ENCODE data around the gene PLXND1. TPM values are rescaled to one million over a fixed set of nuclear protein-coding genes. Genes with fewer than 3 reads are reported as not detected.

PLXND1 gene
- total and polyA plus RNA-seq, 12 donors: 41.2 to 370 (median 138) TPM

GRCh38 chr3:129514110-129514509, 92.4 kb downstream of the PLXND1 start:
- peaks cover 0 to 23% of the 10 kb centered on the region in 2 donors for H3K36me3 ChIP-seq (replicated peaks in 1 of 2)

GRCh38 chr3:129513705-129514104, 92.8 kb downstream of the PLXND1 start:
- no peak for TF ChIP-seq CTCF (IDR thresholded peaks at IDR 0.05)
- TF ChIP-seq POLR2A (IDR thresholded peaks at IDR 0.05): no peak
- Histone ChIP-seq H3K27me3 (no peaks in the 10 kb centered on the region), H3K9me3 (replicated peaks in 1 of 3) (no peaks in the 10 kb centered on the region), H3K27ac (no peak overlapping the region), H3K36me3 (replicated peaks in 1 of 2) (peaks cover 0 to 22% of the 10 kb centered on the region in 2 donors), H3K4me1 (replicated peaks in 1 of 2) (no peaks in the 10 kb centered on the region), H3K4me3 (no peak overlapping the region)
- intact Hi-C loops (cut with DNase I): no loop called here
- no peak for DNase-seq
- WGBS, 4 donors: 89 to 97% (median 91%) methylated on average over 2 to 8 of the region's 8 CpGs

More at GRCh38 chr3:129514110-129514509, 92.4 kb downstream of the PLXND1 start:
- Histone ChIP-seq H3K4me1 (replicated peaks in 1 of 2) (no peaks in the 10 kb centered on the region), H3K27ac (no peak overlapping the region), H3K4me3 (no peak overlapping the region), H3K9me3 (replicated peaks in 1 of 3) (no peaks in the 10 kb centered on the region), H3K27me3 (no peaks in the 10 kb centered on the region)
- TF ChIP-seq POLR2A (IDR thresholded peaks at IDR 0.05) (no peak), CTCF (IDR thresholded peaks at IDR 0.05) (no peak)
- WGBS, 4 donors: 85 to 94% (median 91%) methylated on average over 6 to 10 of the region's 10 CpGs
- intact Hi-C loops (cut with DNase I): no loop called here
- DNase-seq: peak in 2 of 7 donors; percentile 53 to 54

- Histone ChIP-seq H3K27me3 (no peaks in the 10 kb centered on the region), H3K4me3 (no peak overlapping the region), H3K4me1 (replicated peaks in 1 of 2) (no peaks in the 10 kb centered on the region), H3K27ac (no peak overlapping the region), H3K36me3 (replicated peaks in 1 of 2) (peaks cover 0 to 22% of the 10 kb centered on the region in 2 donors), H3K9me3 (replicated peaks in 1 of 3) (no peaks in the 10 kb centered on the region)
- intact Hi-C loops (cut with DNase I): no loop called here
- TF ChIP-seq POLR2A (IDR thresholded peaks at IDR 0.05) (no peak), CTCF (IDR thresholded peaks at IDR 0.05) (no peak)
- no peak for DNase-seq
Measured at GRCh38 chr3:129512595-129512994, 93.9 kb downstream of the PLXND1 start.

GRCh38 chr3:129507181-129507831, 99.2 kb downstream of the PLXND1 start:
- Histone ChIP-seq H3K27me3 (no peaks in the 10 kb centered on the region), H3K36me3 (replicated peaks in 1 of 2) (peaks cover 0 to 7% of the 10 kb centered on the region in 2 donors), H3K4me3 (no peak overlapping the region), H3K4me1 (replicated peaks in 1 of 2) (peaks cover 0 to 7% of the 10 kb centered on the region in 2 donors), H3K9me3 (replicated peaks in 1 of 3) (no peaks in the 10 kb centered on the region), H3K27ac (no peak overlapping the region)
- no peak for TF ChIP-seq CTCF (IDR thresholded peaks at IDR 0.05)
- TF ChIP-seq POLR2A (IDR thresholded peaks at IDR 0.05): no peak
- no peak for DNase-seq
- 79 to 91% (median 88%) methylated on average over 9 of the region's 9 CpGs for WGBS, 4 donors
- intact Hi-C loops (cut with DNase I): loop anchor here in 1 of 2 donors (10.0 kb wide), 1 partner anchor 427 kb away; no protein-coding TSS in a partner anchor

Measured in adrenal gland (tissue), 12 donors.